NOMO-1 treated with DMSO at 0.1 percent for 48 hours (cell line): Measurements from ENCODE around the gene STAT4.
"Not testable (repeated sequence)": the region's sequence is repeated elsewhere in the genome, so short reads cannot be mapped to it uniquely, and the experiment has no call there.

ENCODE experiments used
- DNase-seq: peaks from one replicate; lab custom pipeline; 2025; ENCODE audit not compliant: unreplicated experiment; lab: John Stamatoyannopoulos, UW

STAT4 gene

DNA sequence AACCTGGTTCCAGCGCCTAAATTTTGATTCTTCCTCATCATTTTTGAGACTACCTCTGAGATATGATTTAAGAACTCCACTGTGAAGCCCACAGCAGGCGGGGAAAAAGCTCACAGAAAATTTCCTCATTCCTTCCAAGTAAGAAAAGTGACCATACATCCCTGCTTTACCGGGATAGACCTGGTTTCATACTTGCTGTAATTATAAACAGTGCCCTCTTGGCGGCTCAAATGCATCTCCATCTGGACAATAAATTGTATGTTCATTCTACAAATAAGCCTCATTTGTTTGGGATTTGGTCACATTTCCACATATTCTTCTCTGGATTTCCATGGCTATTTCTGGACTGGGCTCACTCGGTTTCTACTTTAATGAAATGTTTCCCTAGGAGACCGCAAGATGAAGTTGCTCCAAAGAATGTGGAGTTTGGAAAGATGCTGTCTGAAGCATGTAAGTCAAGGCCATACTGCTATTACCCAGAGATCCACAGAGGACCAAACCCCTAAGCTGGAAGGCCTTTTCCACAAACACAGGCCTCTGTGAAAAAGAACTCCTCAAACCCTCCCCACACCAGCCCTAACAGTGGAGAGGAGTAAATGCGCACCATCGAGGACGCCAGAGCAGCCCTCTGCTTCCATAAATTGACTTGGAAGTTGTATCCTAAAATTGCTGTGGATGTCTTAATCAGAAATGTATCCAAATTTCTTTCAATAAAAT is 150.7 kb downstream of the STAT4 start:
- no peak for DNase-seq

DNA sequence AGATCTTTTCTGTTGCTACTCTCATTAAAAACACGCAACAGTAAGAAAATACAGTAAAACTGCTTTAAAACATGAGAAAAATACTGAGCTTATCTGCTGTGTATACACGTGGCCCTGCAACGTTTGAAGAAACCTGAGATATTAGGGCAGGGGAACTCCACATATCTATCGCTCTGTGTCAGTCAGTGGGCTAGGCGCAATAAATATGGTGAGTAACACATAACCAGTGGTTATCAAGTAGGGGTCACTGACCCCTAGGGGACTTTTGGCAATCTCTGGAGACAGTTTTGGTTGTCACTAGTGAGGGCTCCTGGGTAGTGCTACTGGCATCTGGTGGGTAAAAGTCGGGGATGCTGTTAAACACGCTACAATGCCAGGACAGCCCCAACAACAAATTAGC is 151.7 kb downstream of the STAT4 start:
- no peak for DNase-seq

DNA sequence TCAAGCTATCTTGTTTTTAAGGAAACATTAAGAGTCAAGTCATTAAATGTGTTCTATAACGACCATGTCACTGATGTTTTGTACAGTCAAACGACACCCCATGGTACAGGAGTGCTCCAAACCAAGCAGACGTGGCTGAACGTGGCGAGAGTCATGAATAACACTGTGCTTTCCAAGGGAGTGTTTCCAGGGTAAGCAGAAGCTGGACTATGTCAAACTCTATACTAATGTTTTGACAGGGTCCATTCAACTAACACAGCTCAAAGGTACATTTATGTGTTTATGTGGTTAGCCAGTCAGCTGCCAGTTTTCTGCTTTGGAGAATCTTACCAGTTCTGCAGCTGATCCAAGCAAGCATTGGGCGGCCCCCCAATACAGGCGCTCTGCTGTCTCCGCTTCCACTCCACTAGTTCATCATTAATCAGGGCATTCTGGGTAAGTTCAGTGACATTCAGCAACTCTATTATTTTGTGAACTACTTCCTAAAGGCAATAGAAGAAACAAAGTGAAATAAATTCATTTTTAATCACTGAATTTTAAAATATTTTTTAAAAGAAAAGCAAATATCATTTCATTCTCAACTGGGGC is 153.2 kb downstream of the STAT4 start:
- DNase-seq, result no peak

DNA sequence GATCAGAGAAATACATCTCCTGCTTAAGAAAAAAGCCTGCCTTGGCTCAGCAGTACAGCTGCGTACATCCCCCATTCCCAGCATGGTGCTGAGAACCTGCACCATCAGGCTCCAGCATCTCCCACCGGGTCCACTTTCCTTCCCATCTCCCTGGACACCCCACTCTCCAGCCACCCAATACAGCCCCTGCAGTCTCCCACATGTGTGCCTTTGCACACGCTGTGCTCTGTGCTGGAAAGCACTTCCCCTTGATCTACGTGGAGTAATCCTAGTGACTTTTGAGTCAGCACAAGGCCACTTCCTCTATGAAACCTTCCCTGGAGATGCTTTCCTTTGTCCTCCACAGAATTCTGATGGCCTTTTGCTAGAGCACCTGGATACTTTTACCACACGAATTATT is 153.8 kb downstream of the STAT4 start:
- DNase-seq, result peak; percentile 55

DNA sequence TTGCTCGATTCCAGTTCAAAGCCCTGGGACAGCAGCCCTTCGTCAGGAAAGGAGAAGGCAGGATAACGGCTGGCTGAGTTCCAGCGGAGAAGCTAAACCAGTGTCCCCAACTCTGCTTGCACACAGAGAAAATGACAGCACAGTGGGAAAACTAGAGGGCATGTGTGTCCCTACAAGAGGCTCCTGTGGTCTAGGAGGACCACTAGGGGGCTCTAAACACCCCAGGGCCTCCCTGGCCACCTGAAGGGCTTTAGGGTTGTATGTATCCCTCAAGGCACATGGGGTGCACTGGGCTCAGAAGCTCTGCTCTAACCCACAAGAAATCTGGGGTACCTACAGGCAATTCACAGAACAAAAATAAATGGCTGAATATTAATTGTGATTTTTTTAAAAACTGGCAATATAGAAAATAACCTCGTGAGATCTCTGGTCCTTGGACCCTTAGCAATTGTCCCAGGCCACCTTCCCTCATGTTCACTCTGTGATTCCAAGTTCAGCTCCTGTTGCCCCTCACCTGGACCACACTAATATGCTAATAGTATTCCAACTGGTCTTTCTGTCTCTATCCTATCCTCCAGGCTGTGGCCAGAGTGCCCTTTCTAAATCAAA is 154.4 kb downstream of the STAT4 start:
- no peak for DNase-seq

DNA sequence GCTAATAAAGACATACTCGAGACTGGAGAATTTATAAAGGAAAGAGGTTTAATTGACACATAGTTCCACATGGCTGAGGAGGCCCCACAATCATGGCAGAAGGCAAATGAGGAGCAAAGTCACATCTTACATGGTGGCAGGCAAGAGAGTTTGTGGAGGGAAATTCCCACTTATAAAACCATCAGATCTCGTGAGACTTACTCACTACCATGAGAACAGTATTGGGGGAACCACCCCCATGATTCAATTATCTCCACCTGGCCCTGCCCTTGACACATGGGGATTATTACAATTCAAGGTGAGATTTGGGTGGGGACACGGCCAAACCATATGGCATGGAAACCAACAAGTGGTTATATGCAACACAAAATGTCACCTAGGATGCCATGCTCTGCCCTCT is 155.5 kb downstream of the STAT4 start:
- DNase-seq, result not testable (repeated sequence)

DNA sequence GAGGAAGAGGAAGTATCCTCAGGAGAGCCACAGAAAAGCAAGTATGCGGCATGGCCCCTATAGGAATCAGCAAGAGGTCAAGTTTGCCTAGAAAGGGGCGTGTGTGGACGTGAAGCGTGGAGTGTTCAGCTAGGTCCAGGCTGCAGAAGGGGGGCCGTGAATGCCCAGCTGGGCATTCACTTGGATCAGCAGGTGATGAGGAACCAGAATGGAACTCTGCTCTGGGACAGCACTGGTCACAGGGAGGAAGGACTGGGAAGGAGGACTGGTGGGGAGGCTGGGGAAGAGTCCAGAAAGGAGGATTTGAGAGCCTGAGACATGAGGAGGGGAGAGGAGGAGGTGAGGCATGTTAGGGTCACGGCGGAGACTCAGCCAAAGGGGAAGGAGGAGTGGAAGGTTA is 156.6 kb downstream of the STAT4 start:
- no peak for DNase-seq

DNA sequence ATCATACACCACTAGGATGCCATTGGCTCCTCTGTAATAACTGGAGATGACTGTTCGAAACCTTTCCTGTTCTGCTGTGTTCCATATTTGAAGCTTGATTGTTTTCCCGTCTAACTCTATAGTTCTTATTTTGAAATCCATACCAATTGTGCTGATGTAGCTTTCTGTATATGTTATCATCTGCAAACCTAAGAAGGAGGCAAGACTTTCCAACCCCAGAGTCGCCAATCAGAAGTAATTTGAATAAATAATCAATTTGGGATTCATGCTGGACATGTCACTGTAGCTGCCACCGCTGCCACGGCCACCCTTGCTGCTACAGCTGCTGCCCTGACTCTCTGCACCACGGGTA is 157.5 kb downstream of the STAT4 start:
- DNase-seq, result no peak

DNA sequence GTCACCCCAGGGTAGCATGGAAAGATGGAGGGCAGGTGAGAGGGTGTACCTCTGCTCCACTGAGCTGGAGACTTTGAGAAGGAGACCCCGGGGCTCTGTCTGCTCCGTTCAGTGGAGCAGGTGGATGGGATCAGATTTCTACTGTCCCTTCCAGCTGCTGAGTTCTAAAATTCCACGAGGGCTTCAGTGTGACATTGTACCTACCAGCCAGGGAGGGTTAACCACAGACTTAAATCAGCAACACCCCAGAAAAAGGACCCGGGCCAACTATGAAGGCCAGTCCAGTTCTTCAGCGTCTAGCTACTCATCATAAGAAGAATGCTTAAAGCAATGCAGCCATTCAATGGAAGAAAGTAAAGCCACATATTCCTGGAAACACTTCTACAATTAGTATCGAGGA is 160.7 kb downstream of the STAT4 start:
- no peak for DNase-seq

DNA sequence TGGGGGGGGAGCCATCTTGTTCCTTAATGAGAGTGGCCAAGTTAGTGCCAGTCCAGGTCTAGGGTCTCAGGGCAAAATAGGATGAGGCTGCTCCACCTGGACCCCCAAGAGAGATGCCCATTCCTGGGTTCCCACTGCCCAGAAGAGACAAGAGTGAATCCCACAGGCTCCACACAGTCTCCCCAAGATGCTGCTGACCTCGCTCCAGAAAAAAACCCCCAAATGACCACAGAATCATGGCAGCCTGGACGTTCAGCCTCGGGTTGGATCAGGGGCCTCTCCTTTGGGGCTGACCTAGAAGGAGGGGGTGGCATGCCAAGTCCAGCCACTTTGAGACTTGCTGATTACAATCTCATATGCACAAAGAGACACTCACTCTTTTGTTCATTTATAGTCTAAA is 161.9 kb downstream of the STAT4 start:
- no peak for DNase-seq

DNA sequence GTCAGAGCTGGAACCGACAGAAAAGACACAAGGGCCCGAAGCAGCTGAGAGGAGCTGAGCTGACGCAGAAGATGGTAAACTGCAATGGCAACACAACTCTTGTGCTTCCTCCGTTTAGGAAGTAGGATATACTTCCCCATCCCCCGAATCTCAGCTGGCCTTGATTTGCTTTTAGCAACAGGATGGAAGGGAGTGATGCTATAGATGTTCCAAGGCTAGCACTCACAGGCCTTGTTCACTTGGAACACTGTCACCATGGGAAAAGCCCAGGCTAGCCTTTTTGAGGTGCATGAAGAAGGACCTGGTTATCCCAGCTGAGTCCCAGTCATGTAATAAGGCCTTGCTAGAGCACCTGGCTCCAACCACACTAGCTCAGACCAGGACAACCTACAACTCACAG is 162.9 kb downstream of the STAT4 start:
- DNase-seq, result no peak

DNA sequence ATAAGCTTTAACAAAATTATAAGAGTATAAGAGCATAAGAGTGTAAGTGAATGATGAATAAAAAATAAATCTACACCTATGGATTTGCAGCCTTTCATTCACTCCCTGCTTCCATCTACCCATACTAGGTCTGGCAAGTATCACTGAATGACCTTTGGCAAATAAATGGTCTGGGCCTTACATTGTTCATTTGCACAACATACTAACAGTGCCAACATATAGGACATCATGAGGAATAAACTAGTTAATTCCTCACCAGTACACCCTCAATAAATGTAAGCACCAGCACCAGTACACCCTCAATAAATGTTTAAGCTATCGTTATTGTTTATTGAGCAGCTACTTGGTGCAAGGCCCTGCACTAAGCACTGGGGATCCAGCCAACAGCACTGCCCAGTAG is 163.7 kb downstream of the STAT4 start:
- DNase-seq, result no peak

DNA sequence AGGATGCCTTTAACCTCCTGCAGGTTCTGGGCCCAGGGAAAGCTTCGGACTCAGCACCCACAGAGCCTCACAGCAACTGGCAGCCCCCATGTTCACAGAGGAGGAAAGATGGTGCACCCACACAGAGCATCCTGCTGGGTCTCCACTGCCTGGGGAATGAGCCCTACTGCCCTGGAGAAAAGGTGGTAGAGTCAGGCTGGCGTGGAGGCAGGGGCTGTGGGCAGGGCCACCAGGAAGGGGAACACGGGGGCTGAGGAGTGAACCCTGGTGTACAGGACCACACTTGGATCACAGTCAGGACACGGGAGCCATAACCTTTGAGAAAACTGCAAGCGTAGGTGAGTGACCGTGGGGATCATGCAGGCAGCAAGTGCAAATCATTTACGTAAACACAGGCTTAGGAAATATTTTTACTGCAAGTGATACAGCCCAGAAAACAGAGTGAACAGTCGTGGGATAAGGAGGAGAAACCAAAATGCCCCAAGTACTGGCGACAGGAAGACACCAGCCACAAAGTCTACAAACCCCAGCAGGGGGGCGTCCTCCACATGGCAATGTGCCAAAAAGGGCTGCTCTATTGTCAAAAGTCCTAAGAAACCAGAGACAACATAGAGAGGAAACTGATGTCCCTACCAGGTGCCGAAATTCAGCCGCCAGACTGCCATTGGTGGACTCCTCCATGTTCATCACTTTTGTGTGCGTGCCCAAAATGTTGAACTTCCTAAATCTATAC is 164.4 kb downstream of the STAT4 start:
- no peak for DNase-seq

DNA sequence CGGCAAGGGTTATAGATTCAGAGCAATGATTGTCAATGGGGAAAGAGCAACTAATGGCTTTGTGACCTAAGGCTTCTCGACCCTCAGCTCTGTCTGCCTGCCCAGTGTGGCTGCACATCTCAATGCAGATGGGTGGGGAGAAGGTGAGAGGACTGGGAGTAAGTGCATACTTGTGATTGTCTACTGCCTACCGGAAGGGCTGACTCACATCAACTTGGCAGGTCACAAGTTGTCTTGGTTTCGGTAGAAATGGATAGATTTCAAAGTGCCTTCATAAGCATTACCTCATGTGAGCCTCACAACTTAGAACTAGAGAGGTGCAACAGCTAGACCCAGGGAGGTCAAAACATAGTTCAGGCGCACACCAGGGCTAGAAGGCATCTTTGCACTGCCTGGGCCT is 166.2 kb downstream of the STAT4 start:
- DNase-seq, result no peak

DNA sequence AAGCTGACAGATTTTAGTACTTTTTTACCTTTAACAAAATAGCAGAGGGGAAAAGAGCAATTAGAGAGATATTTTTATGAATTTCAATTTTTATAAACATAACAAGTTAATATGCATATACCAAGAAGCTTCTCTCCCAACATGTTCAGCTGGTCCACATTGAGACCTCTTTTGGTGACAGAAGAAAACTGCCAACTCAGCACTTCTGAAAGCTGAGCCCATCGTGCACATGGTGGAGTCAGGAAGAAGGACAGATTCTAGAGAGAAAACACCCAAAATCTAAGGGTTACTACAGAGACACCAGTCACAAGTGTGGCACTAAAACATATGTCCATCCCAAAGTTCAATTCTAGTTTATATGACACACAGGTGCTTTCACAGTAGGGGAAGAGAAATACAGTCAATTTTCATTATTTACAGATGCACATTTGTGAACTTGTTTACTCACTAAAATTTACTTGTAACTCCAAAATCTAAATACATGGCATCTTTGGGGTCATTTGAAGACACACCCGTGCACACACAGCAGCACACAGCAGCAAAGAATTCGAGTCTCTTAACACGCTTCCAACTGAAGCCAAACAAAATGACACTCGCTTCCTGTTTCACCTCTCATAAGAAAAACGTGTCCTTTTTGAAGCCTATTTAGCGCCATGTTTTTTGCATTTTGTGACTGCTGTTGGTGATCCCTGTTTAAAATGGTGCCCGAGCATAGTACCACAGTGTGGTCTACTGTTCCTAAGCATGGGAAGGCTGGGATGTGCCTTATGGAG is 168.3 kb downstream of the STAT4 start:
- DNase-seq, result no peak

DNA sequence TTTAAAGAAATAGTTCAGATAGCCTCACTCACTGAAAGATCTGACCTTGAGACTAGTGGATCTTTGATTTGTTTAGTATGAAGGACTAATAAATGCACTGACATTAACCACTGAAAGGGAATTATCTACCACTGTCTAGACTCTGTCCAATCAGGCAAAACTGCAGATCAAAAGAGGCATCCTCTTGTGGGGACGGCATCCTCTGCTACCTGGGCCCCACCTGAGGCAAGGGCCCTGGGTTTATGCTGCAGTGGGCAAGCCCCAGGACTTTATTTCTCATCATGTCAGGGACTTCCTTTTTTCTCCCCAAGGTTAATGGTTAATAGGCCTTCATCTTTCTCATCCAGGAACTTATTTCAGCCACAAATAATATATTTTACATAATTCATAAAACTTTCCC is 169.1 kb downstream of the STAT4 start:
- DNase-seq, result no peak

DNA sequence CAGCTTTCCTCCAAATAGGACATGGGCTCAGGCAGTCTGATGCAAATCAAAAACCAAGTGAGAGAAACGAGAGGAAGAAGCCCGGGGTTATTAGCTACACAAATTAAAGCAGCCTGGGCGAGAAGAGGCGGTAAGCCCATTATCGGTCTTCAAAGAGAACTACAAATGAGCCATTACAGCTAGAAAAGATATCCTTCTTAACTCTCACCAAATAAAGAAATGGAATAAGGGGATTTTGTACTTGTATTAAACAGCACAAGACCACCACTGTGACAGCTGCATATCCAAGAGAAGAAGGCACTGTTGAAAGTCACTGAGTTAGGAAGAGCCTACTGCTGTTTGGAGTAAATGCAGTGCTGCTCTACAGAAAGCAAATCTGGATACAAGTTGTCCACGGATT is 169.5 kb downstream of the STAT4 start:
- DNase-seq, result no peak

DNA sequence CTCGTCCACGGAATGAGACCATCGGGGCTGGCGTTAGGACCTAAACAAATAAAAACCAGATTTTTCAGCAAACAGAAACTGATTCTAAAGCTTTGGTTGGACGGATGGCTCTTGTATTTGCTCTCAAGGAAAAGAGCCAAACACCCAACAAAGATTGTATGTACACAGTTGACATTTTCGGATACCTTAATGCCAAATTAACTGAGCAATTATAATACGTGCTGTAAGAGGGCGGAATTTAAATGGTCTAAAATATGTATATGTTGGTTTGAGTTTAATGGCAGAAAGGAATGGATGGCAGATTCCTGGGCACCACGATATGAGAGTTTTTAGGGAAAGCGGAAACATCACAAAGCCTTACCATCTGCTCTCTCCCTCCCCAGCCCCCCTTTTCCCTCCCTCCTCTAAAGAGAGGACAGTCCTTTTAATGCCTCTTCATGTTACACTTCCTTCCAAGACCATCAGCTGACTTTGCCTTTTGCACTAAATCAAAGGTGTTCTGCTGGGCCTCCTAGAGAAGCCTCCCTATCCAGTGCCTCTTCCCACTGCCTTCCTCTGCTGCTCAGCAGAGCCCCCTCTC is 170.1 kb downstream of the STAT4 start:
- no peak for DNase-seq

DNA sequence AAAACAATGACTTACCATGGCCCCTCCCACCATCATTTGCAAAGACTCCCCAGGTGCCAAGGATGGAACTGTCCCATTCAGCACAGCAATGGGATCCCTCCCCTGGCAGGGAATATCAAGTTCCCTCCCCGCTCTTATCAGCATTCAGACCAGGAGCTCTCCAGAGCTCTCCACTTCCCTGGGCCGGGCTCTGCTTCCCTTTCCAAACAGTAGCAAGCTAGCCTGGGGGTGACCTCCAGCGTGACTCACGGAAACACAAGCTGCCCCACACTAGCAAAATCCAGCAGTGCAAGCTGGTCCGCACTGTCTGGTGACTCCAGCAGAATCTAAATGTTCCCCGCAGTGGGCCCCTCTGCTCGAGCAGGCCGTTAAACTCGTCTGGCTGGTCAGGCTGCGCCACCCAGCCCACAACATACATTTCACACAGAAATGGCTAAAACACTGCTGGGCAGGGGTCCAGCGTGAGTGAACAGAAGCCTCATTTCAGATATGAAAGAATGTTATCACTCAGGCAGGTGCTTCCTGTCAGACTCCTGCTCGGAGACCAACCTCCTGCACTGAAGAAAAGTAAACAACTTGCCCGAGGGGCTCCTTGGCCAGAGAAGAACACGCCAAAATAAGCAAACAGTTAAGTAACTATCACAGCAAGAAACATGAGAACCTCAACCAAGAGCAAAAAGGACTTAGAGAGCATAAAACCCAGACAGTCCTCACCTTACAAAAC is 170.7 kb downstream of the STAT4 start:
- DNase-seq, result no peak
